NCI-H187 treated with DMSO at 0.1 percent for 48 hours (cell line): ENCODE data around the gene TMEM176A.
"Not testable (repeated sequence)": the region's sequence is repeated elsewhere in the genome, so short reads cannot be mapped to it uniquely, and the experiment has no call there.

ENCODE experiments used
- DNase-seq: peaks from one replicate; lab custom pipeline; 2025; lab: John Stamatoyannopoulos, UW

TMEM176A gene

DNA sequence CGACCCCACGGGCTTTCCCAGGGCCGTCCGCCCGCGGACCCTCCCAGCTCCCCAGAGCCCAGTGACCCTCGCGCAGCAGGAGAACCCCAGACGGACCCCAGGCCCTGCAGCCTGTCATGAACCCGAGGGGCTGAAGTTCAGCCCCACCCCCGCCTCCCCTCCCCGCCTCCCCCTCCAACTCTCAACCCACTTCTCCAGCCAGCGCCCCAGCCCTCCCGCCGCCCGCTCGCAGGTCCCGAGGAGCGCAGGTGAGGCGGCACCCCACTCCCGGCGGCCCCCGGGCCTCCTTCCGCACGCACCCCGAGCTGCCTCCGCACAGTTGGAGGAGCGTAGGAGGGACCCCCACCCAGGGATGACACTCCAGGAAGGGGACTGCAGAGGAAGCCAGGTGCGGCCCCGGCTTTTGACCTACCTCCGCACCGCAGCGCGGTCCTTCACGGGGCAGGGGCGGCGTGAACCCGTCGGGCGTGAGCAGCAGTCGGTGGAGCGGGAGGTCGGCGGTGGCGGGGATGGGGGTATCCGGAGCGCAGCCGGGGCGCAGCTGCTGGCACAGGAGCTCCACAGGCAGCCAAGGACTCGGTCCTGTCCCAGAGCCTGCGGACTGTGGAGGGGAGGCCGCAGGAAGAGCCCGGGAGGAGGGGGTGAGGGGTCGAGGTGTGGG is at the start of gene TMEM176A:
TSS of gene TMEM176A (plus strand) at position 189 of the 661 bp plus-strand sequence. CDS start 782 bp downstream, outside the sequence.
- no peak for DNase-seq

DNA sequence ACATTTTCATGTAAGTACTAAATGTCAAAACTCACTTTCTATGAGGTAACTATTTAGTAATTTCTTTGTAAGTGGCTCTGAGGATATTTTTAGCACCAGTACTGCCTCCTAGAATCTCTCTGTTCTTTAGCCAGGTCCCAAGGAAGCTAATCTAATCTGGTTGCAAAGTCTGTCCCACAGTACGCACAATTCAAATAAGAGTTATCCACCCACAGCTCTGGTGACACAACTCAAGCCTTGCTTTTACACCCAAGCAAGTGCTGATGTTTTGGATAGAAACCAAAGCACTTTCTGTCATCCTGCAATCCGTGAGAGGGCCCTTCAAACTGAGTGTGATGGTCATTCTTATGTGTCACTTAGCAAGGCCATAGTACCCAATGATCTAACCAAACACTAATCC is 48.9 kb upstream of the TMEM176A start:
- DNase-seq, result no peak

GRCh38 chr7:150753239-150753638 is 47.3 kb upstream of the TMEM176A start:
- DNase-seq, result no peak

- no peak for DNase-seq
Observed at GRCh38 chr7:150753826-150754603, 46.6 kb upstream of the TMEM176A start.

GRCh38 chr7:150754951-150755350 is 45.6 kb upstream of the TMEM176A start:
- no peak for DNase-seq

DNA sequence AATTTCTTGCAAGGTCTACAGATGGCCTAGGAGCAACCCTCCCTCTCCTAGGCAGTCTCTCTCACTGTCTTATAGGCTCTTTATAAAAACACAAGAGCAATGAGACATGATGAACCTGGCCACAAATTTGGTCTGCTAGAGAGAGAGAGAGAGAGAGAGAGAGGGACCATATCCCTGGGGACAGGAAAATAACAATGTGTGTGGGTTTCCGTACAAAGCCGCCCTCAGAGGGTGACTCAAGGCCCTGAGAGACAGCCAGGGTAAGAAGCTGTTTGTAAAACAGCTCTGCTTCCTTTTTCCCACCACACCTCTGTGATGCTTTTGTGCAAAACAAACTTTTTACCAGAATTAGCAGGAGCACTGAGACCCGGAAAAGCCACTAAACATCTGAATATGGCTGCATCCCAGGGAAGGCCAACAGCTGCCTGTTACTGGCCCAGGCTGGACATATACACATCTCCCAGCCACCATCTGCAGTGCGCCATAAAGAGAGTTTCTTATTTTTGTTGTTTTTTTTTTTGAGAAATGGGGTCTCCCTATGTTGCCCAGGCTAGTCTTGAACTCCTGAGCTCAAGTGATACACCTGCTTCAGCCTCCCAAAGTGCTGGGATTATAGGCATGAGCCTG is 45.0 kb upstream of the TMEM176A start:
- DNase-seq, result no peak

DNA sequence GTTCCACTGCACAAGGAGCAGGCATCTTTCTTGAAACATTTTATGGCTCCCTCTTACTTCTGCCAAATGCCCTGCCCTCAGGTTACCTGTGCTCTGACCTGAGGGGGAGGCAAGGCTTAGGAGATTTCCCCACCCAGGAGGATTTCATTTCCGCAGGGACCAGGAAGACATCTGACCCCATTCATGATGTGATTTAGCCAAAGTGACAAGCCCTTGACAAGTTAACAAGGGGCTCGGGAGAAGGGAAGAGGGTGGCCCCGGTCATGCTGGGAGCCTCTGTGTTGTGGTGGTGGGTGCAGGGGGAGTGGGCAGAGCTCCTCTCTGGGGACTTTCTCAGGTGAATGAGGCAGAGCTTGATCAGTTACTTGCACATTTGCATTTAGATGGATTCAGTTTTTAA is 44.4 kb upstream of the TMEM176A start:
- no peak for DNase-seq

DNA sequence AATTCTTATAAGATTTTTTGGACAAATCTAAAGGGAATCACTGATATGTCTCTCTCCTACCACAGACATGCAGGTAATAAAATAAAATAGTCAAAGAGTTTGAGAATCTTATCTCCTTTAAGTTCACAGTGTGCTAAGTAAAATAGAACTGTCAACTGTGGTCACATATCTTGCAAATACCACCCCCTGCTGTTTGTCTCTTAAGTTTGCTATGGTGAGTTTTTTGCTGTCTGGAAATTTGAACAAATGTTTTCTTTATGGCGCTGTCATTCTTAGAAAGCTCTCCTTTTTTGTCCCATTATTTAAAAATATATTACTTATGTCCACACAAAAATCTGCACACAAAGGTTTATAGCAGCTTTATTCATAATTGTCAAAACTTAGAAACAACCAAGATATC is 43.7 kb upstream of the TMEM176A start:
- no peak for DNase-seq

DNA sequence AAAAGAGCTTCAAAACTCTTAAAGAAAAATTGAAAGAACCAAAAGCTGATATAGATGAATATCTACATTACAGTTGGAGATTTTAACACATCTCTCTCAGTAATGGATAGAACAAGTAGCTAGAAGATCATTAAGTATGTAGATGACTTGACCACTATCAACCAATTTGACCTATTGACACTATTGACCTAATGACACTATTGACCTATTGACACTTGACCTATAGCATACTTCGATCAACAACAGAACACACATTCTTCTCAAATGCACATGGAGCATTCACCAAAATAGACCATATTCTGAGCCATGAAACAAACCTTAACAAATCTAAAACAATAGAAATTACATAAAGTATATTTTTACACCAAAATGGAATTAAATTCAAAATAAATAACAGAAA is 41.1 kb upstream of the TMEM176A start:
- no peak for DNase-seq

DNA sequence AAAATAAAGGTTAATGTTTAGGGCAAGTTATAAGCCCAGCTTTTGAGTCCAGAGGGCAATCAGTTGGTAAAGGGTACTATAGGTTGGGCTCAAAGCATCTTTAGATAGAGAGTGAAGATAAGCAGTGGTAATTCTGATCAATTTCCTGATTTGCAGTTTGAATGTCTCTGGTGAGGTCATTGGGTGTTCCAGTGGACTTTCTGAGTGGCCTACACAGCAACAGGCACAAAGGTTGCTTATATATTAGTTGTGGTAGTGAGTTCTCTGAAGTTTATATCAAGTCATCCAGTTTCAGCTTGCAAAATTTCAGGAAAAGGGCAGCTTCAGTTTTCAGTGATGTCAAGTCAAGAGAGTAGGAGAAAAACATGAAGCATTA is 34.2 kb upstream of the TMEM176A start:
- no peak for DNase-seq

GRCh38 chr7:150769768-150770167 is 30.8 kb upstream of the TMEM176A start:
- no peak for DNase-seq

- DNase-seq, result not testable (repeated sequence)
Observed at GRCh38 chr7:150774131-150774530, 26.4 kb upstream of the TMEM176A start.

DNA sequence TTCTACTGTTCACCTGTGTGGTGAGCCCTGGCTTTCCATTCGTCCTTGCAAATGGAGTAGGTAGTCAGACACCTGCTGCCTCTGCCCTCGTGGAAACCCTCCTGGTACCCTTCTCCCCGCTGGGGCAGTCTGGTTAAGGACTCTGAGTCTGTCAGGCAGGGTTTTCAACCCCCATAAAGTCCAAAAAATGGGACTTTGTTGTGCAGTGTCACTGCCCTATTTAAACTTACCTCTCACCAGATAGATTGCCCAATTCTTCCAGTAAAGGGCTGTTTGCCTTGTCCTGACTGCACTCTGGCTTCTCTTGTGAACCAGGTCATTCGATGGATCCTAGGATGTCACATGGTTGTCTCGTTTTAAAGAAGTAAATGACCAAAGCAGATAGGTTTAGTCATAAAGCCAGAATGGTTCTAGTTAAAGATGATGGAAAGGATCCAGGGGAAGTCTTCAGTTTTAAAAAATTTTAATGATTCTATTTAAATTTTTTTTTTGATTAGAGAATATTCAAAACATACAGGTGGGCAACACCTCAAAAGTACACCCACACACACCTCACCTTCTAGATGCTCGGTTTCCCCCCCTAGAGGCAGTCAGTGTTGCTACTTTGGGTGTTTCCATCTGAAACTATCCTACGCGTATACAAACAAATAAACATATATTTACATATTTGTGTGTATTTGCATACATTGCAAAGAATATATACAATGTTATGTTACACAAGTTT is 22.4 kb upstream of the TMEM176A start:
- no peak for DNase-seq

GRCh38 chr7:150778738-150779301 is 21.7 kb upstream of the TMEM176A start:
- DNase-seq, result peak; percentile 56

GRCh38 chr7:150780292-150780691 is 20.3 kb upstream of the TMEM176A start:
- DNase-seq, result no peak

DNA sequence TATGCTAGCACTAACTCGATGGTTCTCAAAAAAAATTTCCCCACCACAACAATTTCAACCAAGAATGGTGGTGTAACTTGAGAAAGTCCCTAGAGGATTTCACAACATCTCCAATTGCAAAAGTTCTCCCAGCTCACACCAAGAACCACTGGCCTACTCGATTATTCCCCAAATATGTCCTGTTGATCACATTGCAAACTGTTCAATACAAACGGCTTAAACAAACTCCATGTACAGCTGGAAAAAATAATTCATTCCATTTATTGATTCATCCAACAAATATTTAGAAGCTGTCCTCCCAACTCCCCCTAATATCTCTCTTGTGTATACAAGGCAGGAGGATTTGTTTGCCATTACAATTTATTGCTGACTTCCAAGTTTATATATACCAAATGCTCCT is 19.5 kb upstream of the TMEM176A start:
- DNase-seq, result no peak

GRCh38 chr7:150781961-150782360 is 18.6 kb upstream of the TMEM176A start:
- no peak for DNase-seq

GRCh38 chr7:150784120-150784736 is 16.3 kb upstream of the TMEM176A start:
- no peak for DNase-seq

GRCh38 chr7:150784954-150785353 is 15.6 kb upstream of the TMEM176A start:
- DNase-seq, result no peak

DNA sequence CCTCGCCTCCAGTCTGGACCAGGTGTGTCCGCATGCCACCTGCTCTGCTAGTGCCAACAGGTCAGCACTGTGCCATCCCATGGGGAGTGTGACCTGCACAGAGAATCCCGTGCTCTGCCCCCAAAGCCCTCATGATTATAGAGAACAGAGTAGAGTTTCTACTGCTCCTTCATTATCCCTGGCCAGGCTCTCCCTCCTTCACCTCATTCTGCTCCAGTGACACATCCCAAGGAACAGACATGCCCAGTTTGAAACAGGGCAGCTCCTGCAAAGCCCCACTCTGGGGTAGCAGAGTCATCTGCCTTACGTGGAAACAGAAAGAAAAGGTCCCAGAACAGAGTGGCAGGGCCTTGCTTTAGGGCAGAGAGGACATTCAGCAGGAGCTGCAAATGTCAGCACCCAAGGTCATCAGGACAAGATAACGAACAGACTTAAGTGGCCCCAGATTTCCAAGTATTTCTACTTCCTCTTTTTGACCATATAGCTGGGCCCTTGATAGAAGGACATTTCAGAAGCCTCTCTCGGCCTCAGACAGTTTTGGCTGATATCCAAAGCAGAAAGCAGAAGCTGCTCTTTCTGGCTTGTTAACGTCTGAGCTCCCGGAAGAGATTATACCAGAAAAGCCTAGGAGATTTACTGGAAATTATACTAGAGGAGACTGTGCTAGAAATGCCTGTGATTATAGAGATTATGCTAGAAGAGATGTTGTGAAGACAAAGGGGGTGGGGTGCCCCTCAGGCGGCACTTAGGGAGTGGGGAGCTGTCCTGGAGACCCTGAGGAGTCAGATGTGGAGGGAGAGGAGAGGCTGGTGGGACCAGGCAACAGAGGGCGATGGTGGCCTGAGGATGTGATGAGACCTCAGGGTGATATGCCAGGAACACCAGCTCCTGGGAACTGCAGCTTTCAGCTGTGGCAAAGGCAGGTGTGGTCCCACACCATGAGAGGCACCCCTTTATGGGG is 13.0 kb upstream of the TMEM176A start:
- DNase-seq, result no peak
